Activated CD4-positive, alpha-beta memory T cell treated with anti-CD3 and anti-CD28 coated beads, Interleukin-2, amount 10 ng/mL, durations not matched to agents 7 days and 5 days (primary cell): ENCODE measurements around the gene PARM1. TPM values are rescaled to one million over a fixed set of nuclear protein-coding genes. Genes with fewer than 3 reads are reported as not detected.
"Not testable (repeated sequence)": the region's sequence is repeated elsewhere in the genome, so short reads cannot be mapped to it uniquely, and the experiment has no call there.

ENCODE experiments used
- CTCF ChIA-PET: fragments of 350-600 bp; sonication (Branson Sonifier 250); formaldehyde crosslinking; loops from one replicate; lab custom pipeline; 2021; ENCODE audit warnings: antibody characterized with exemption, inconsistent platforms; lab: Charles Lee
- POLR2A ChIA-PET: fragments of 350-600 bp; sonication (Branson Sonifier 250); formaldehyde crosslinking; loops from one replicate; lab custom pipeline; 2021; ENCODE audit warnings: antibody characterized with exemption; lab: Charles Lee
- DNase-seq: peaks from one replicate; pipeline ENCODE4 v3.0.0-alpha.2; 2020
- H3K27ac Mint-ChIP-seq: one replicate; pipeline ENCODE4 v1.8.0; 2021; ENCODE audit warnings: mild to moderate bottlenecking, mixed read lengths
- H3K27me3 Mint-ChIP-seq: one replicate; pipeline ENCODE4 v1.8.0; 2021; ENCODE audit warnings: mixed read lengths
- H3K36me3 Mint-ChIP-seq: one replicate; pipeline ENCODE4 v1.8.0; 2021; ENCODE audit warnings: low read depth, mixed read lengths
- H3K4me1 Mint-ChIP-seq: one replicate; pipeline ENCODE4 v1.8.0; 2021; ENCODE audit warnings: mixed read lengths
- H3K4me3 Mint-ChIP-seq: one replicate; pipeline ENCODE4 v1.8.0; 2021; ENCODE audit warnings: mild to moderate bottlenecking, mixed read lengths
- H3K9me3 Mint-ChIP-seq: one replicate; pipeline ENCODE4 v1.8.0; 2021; ENCODE audit warnings: mixed read lengths
- total RNA-seq, 2 experiments: library from RNA; stranded (reverse); gene quantifications; one replicate each; pipeline ENCODE4 v1.2.3, GENCODE V29; 2021

Gene PARM1
- total RNA-seq, 2 experiments from 2014 or later, result not detected

DNA sequence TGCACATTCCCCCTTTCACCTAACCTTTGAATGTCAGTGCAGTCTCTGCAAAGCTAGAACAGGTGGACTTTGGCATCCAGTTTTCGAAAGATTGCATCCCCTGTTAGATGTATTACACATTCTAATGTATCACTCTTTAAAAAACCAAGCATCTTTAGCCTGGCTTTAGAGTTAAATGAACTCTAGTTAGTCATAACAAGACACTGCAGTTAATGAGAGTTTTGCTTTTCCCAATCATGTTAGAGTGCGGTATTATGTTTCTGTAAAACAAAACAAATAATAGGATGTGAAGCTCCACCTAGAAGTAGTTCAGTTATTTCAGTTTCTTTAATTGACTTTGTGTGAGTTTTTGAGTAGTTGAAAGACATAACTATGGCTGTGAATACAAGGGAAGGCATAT lies 42.2 kb downstream of the PARM1 start:
- Mint-ChIP-seq H3K4me1 (no peaks in the 10 kb centered on the region), H3K27me3 (no peaks in the 10 kb centered on the region), H3K27ac (no peak overlapping the region), H3K9me3 (peaks cover 3% of the 10 kb centered on the region), H3K4me3 (no peak overlapping the region), H3K36me3 (no peaks in the 10 kb centered on the region)
- CTCF ChIA-PET, result no interaction called here
- no peak for DNase-seq
- POLR2A ChIA-PET, result no interaction called here

DNA sequence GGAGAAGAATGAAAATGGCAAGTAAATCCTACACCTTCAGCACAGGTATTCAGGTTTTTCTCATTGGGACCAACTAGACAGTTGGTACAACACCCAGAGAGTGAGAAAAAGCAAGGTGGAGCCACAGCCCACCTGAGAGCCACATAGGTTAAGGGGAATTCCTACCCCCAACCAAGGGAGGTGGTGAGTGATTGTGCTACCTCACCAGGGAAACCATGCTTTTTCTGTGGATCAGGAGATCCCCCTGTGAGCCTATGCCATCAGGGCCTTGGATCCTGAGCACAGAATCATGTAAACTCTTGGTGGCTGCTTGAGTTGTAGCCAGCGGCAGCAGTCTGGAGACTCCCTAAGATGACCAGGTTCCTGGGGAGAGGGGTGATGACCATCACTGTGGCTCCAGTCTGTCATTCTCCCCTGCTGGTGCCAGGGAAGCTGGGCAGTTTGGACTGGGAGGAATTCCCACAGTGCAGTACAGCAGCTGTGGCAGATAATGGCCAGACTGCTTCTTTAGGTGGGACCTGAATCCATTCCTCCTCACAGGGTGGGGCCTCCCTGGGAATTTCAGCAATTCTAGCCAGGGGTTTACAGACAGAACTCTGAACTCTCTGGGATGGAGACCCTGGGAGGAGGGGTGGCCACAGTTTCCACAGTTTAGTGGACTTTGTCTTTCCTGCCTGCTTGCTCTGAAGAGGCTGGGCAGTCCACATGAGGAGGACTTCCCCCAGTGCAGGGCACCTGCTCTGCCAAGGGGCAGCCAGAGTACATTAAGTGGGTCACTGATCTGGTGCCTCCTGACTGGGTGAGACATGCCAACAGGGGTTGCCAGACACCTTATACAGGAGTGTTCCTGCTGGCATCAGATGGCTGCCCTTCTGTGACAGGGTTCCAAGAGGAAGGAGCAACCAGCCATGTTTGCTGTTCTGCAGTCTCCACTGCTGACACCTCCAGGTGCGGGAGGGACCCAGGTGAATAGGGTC lies 43.2 kb downstream of the PARM1 start:
- H3K4me3 Mint-ChIP-seq, result no peak overlapping the region
- H3K9me3 Mint-ChIP-seq, result peaks cover 3% of the 10 kb centered on the region
- no peaks in the 10 kb centered on the region for H3K4me1 Mint-ChIP-seq
- no peaks in the 10 kb centered on the region for H3K36me3 Mint-ChIP-seq
- no peak for DNase-seq
- no peaks in the 10 kb centered on the region for H3K27me3 Mint-ChIP-seq
- H3K27ac Mint-ChIP-seq, result no peak overlapping the region
- CTCF ChIA-PET, result no interaction called here
- POLR2A ChIA-PET, result no interaction called here

DNA sequence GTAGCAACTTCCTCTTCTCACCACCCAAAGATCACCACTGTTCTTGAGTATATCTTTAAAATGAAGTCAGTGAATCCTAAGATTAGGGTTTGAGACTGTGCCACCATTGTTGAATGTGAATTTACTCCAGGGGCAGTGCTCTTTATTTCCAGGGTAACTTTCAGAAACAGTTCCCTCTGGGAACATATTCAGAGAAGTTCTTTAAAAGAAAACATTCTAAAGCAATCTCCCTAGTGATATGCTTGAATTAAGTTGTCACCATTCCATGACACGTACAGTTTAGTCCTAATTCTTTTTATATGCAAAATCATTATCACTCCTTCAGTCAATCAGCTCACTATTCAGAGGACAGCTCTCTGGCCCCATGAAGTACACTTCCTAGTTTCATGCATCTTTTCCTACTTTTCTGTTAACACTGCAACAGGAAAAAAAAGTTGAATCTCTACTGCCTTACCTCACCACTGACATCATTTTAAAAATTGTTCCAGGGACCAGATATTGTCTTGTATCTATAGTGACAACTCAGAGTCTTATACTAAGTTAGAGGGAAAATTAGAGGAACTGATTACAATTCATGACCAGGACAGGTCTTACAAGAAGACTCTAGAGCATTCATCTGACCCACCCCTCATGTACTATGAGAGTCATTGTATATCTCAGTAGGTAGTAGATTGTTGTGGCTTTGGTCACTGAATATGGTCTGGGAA lies 49.8 kb downstream of the PARM1 start:
- Mint-ChIP-seq H3K4me1 (no peaks in the 10 kb centered on the region), H3K9me3 (peaks cover 3% of the 10 kb centered on the region), H3K36me3 (no peaks in the 10 kb centered on the region), H3K4me3 (no peak overlapping the region), H3K27me3 (no peaks in the 10 kb centered on the region), H3K27ac (no peak overlapping the region)
- ChIA-PET POLR2A (no interaction called here), CTCF (no interaction called here)
- no peak for DNase-seq

DNA sequence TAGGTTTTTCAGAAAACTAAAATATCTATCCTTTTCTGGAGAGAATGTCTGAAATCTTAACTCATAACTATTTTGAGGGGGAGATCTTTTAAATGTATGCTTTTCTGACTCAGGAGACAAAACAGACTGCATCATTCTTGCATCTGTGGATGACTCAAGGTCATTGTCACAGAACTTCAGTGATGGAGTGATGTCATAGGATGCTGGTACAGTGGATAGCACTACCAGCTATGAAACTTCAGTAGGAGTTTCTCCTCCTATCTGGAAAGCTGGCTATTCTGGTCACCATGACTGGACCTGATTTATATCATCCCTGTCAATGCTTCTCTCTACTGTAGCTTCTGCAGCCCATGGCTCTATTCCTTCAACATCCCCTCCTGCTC lies 50.3 kb downstream of the PARM1 start:
- ChIA-PET CTCF (no interaction called here), POLR2A (no interaction called here)
- H3K9me3 Mint-ChIP-seq, result peaks cover 3% of the 10 kb centered on the region
- H3K27me3 Mint-ChIP-seq, result no peaks in the 10 kb centered on the region
- no peaks in the 10 kb centered on the region for H3K36me3 Mint-ChIP-seq
- H3K4me3 Mint-ChIP-seq, result no peak overlapping the region
- no peak overlapping the region for H3K27ac Mint-ChIP-seq
- DNase-seq, result no peak
- H3K4me1 Mint-ChIP-seq, result no peaks in the 10 kb centered on the region

DNA sequence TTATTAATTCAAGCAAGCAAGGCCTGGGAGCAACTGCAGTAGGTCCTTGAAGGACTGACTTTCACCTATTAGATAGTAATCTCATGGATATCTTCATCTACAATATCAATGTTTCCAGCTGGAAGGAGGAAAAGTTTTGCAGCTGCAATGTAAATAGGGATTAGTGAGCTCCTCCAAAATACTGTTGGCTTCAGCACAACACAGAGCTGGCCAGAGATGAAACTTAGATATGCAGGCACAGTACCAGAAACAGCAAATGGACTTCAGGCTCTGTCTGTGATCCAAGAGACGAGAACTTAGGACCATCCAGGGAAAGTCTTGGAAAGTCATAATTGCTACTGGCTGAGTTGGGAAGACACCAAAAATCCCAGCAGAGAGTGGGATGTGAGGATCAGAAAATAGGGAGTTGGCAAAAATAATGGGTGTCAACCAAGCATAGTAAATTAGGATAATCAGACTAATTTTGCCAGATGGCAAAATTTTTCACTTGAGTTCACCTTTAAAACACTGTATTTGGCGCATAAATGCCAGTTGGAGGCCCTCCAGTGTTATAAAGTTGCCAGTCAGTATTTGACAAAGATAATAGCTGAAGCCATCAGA lies 57.5 kb downstream of the PARM1 start:
- no peak overlapping the region for H3K27ac Mint-ChIP-seq
- CTCF ChIA-PET, result no interaction called here
- no peaks in the 10 kb centered on the region for H3K27me3 Mint-ChIP-seq
- POLR2A ChIA-PET, result no interaction called here
- no peaks in the 10 kb centered on the region for H3K4me1 Mint-ChIP-seq
- H3K4me3 Mint-ChIP-seq, result no peak overlapping the region
- no peaks in the 10 kb centered on the region for H3K36me3 Mint-ChIP-seq
- DNase-seq, result no peak
- no peaks in the 10 kb centered on the region for H3K9me3 Mint-ChIP-seq

DNA sequence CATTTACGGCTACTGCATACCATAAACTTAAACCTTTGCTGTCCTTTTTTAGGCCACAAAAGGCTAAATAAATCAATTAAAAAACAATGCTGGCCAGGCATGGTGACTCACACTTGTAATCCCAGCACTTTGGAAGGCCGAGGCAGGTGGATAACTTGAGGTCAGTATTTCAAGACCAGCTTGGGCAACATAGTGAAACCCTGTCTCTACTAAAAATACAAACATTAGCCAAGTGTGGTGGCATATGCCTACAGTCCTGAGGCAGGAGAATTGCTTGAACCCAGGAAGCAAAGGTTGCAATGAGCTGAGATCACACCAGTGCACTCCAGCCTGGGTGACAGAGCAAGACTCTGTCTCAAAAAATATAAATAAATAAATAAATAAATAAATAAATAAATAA lies 61.5 kb downstream of the PARM1 start:
- POLR2A ChIA-PET, result not testable (repeated sequence)

DNA sequence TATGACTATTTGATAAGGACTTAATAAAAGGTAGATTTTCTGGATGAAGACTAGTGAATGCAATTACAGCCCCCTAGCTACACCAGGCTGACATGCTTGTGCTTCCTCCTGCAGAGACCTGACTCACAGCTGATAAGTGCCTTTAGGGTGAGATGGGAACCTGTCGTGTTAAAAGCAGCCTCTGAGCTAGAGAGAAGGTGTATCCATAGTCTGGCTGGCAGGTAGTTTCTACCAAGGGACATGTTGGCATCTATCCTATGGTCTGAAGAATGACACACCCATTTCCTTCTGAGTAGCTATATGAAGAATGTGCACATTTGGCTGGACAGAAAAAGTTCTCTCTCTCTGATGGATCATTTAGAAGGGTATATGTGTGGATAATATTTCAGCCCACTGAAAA lies 64.1 kb downstream of the PARM1 start:
- Mint-ChIP-seq H3K4me3 (no peak overlapping the region), H3K36me3 (no peaks in the 10 kb centered on the region), H3K4me1 (no peaks in the 10 kb centered on the region), H3K9me3 (no peaks in the 10 kb centered on the region), H3K27me3 (no peaks in the 10 kb centered on the region), H3K27ac (no peak overlapping the region)
- CTCF ChIA-PET, result no interaction called here
- no peak for DNase-seq
- POLR2A ChIA-PET, result no interaction called here

More for the DNA sequence above, 61.5 kb downstream of the PARM1 start:
- H3K9me3 Mint-ChIP-seq, H3K4me3 Mint-ChIP-seq, H3K4me1 Mint-ChIP-seq, H3K36me3 Mint-ChIP-seq, DNase-seq, H3K27me3 Mint-ChIP-seq, H3K27ac Mint-ChIP-seq, CTCF ChIA-PET: not testable (repeated sequence)

DNA sequence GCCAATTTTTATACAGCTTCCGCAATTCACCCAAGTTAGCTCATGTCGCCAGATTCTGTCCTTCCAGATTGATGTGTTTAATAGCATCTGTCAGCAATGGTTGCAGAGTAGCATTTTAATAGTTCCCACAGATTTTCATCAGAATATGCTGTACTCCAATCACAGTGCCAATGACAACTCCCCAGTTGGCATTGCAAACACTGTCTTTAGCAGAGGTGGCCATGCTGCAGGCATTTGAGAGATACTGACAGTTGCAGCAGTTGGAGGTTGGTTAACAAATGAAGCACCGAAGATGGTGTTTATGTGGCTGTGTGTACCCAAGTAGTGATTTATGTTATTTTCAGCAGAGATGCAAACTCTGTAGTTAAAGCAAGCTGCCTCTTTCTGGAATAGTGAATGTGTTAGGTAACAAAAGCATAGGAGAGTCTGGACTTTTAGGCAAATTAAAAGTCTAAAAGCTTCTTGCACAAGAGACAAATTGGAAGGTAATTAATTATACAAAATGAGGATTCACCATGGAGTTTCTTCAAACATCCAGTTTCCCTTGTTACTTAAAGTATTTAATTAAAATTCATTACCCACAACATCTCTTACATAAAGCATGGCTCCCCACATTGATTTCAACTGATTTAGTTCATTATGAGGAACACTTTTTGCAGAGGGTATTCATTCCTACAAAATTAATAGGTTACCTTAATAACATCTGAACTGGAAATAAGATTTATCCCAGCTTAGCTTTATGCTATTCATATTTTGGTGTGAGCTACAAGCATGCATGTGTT lies 65.2 kb downstream of the PARM1 start:
- no peaks in the 10 kb centered on the region for H3K9me3 Mint-ChIP-seq
- H3K27me3 Mint-ChIP-seq, result no peaks in the 10 kb centered on the region
- ChIA-PET CTCF (no interaction called here), POLR2A (interaction anchor here (0.6 kb wide), 1 partner anchor 10 kb away, joined by 3 read pairs; no protein-coding TSS in a partner anchor)
- no peaks in the 10 kb centered on the region for H3K4me1 Mint-ChIP-seq
- no peaks in the 10 kb centered on the region for H3K36me3 Mint-ChIP-seq
- no peak overlapping the region for H3K27ac Mint-ChIP-seq
- DNase-seq, result no peak
- H3K4me3 Mint-ChIP-seq, result no peak overlapping the region

DNA sequence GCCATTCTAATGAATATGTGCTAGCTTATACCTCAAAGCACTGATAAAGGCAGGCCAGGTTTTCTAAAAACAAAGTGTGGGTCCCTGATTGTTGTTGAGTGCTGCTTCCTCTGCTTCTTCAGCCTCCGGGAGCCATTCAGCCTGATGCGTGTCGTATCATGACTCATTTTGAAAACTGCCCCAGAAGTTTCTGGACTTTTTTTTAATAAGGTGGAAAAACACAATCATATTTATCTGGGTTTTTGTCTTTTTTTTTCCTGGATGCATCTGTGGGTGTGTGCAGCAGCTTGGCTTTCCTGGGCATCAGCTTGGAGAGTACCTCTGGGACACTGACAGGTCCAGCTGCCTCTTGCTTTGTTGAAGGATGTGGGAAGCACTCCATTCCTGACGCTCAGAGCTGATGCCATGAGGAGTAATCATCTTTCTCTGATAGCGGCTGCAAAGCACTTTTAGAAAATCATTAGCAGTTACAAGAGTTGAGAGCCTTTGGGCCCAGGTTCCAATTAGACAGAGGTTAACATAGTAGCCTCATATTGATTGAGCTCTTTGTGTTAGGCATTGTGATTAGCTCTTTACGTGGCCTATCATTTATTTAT lies 66.9 kb downstream of the PARM1 start:
- CTCF ChIA-PET, result no interaction called here
- Mint-ChIP-seq H3K9me3 (no peaks in the 10 kb centered on the region), H3K4me1 (no peaks in the 10 kb centered on the region), H3K27me3 (no peaks in the 10 kb centered on the region), H3K27ac (no peak overlapping the region), H3K4me3 (no peak overlapping the region), H3K36me3 (no peaks in the 10 kb centered on the region)
- DNase-seq, result no peak
- POLR2A ChIA-PET, result no interaction called here

DNA sequence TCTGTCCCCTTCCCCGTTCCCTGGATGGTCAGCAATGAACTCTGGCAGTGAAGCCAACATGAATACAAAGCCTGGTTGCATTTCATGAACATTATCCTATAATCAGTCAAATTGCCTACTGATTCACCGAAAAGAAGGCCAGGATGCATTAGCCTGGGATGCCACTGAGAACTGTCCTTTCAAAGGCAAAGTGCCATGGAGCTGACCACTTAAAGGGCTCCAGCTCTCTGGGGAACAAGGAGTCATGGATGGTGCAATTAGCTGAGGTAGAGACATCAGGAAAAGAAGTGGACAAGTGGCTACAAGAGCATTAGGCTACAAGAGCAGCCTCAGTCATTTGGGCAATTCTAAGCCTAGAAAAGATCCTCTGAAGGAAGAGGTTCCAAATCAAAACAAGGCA lies 69.0 kb downstream of the PARM1 start:
- Mint-ChIP-seq H3K9me3 (no peaks in the 10 kb centered on the region), H3K4me3 (no peak overlapping the region), H3K36me3 (no peaks in the 10 kb centered on the region), H3K4me1 (no peaks in the 10 kb centered on the region), H3K27me3 (no peaks in the 10 kb centered on the region), H3K27ac (no peak overlapping the region)
- no peak for DNase-seq
- POLR2A ChIA-PET, result no interaction called here
- CTCF ChIA-PET, result no interaction called here

DNA sequence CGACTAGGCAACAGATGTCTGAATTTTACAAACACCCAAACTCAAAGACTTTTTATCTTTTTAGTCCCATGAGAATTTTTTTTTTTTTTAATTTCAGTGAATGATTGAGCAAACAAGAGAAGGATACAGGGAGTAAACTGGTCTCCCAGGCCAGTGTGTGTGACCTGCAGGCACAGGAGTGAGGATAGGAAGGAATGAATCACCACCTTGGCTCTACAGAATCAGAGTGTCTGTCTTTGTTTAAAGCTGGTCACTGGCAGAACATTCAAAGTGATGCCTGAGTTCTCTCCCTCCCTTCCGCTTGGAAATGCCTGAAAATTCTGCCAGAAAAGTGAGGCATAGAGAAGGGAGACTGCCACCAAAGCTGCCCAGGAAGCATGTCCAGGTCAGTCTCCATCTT lies 69.5 kb downstream of the PARM1 start:
- Mint-ChIP-seq H3K27ac (no peak overlapping the region), H3K9me3 (peaks cover 2% of the 10 kb centered on the region), H3K4me3 (no peak overlapping the region), H3K4me1 (no peaks in the 10 kb centered on the region), H3K36me3 (no peaks in the 10 kb centered on the region), H3K27me3 (no peaks in the 10 kb centered on the region)
- no peak for DNase-seq
- ChIA-PET CTCF (no interaction called here), POLR2A (no interaction called here)

DNA sequence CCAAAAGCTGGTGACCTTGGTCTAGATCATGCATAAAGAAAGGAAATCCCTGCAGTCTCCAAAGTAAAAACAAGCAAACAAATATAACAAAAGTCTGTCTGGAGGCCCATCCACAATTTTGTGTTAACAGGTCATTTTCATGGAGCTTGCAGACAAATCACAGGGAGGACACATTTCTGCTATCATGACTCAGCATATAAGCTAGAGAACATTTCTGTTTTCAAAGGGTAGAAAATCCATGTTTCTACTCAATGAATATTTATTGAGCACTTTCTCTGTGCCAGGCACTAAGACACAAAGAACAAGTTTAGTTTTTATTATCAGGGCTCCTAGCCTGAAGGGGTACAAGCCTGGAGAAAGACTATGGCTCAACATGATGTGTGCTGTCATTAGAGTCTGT lies 71.1 kb downstream of the PARM1 start:
- ChIA-PET POLR2A (no interaction called here), CTCF (no interaction called here)
- Mint-ChIP-seq H3K9me3 (peaks cover 11% of the 10 kb centered on the region), H3K4me3 (no peak overlapping the region), H3K4me1 (no peaks in the 10 kb centered on the region), H3K27ac (no peak overlapping the region), H3K27me3 (no peaks in the 10 kb centered on the region), H3K36me3 (no peaks in the 10 kb centered on the region)
- DNase-seq, result no peak
